GM12878 (cell line): ENCODE results near the gene ASB10. TPM values are rescaled to one million over a fixed set of nuclear protein-coding genes. Genes with fewer than 3 reads are reported as not detected.

ENCODE experiments used
- CEBPZ ChIP-seq: fragments of 150-350 bp; IDR thresholded peaks from 2 replicates; pipeline ENCODE4 v1.6.1; 2016; ENCODE audit warnings: low read depth, low read length
- KDM1A ChIP-seq: fragments of 200-600 bp; sonication (generic); IDR thresholded peaks from 2 replicates; pipeline ENCODE4 v1.6.1; 2016; ENCODE audit warnings: borderline replicate concordance
- MLLT1 ChIP-seq: fragments of 450-650 bp; IDR thresholded peaks from 2 replicates; pipeline ENCODE4 v1.6.1; 2016; ENCODE audit warnings: mild to moderate bottlenecking
- NFYB ChIP-seq: IDR thresholded peaks from 2 replicates; pipeline ENCODE4 v1.6.1; 2011; ENCODE audit warnings: low read depth, mild to moderate bottlenecking, low read length, improper control_type of control experiment, moderate library complexity; ENCODE audit not compliant: insufficient read depth
- SKIL ChIP-seq: fragments of 450-650 bp; IDR thresholded peaks from 2 replicates; pipeline ENCODE4 v1.6.1; 2017; ENCODE audit warnings: mild to moderate bottlenecking, low read depth, inconsistent platforms; ENCODE audit not compliant: poor library complexity, severe bottlenecking
- SMC3 ChIP-seq: IDR thresholded peaks from 2 replicates; pipeline ENCODE4 v1.6.1; 2011; ENCODE audit warnings: low read length, improper control_type of control experiment, borderline replicate concordance
- SRF ChIP-seq, 2 experiments: IDR thresholded peaks; 2 replicates each; pipeline ENCODE4 v1.6.1; 2011; ENCODE audit warnings: low read depth in 2 of 2, low read length in 2 of 2, mild to moderate bottlenecking in 1 of 2, moderate library complexity in 1 of 2
- ZNF622 ChIP-seq: fragments of 450-650 bp; IDR thresholded peaks from 2 replicates; pipeline ENCODE4 v1.6.1; 2017; ENCODE audit warnings: mild to moderate bottlenecking, inconsistent platforms
- polyA plus RNA-seq, 11 experiments: library from polyadenylated mRNA; depleted of rRNA in 4 of 11; unstranded in 6 of 11; stranded (reverse) in 5 of 11; fragments of >200 nt; fragmentation: Nextera tagmentation in 4 of 11; fragmentation: Illumina TruSeq in 1 of 11; extraction: Ambion mirVana in 4 of 11; extraction: Trizol in 1 of 11; gene quantifications; 1 replicate in 1 of 11; 2 replicates in 10 of 11; pipeline versions ENCODE4 v1.2.1 to v1.2.3, GENCODE V29; 2011 to 2016; ENCODE audit warnings: inconsistent platforms in 2 of 11, missing spikeins in 2 of 11, low read depth in 1 of 11
- total RNA-seq, 4 experiments: library from RNA; depleted of rRNA in 3 of 4; stranded (reverse); fragments of >200 nt in 3 of 4; fragmentation: Illumina TruSeq in 1 of 4; extraction: Trizol in 1 of 4; gene quantifications; 2 replicates each; pipeline versions ENCODE4 v1.2.1 to v1.2.3, GENCODE V29; 2013 to 2021
- TF ChIP-seq, protein P1 (sequence below): fragments of 450-650 bp; IDR thresholded peaks from 2 replicates; pipeline ENCODE4 v1.6.1; 2018; ENCODE audit warnings: borderline replicate concordance, mild to moderate bottlenecking; ENCODE audit not compliant: partially characterized antibody
- TF ChIP-seq, protein P2 (sequence below), 3 experiments: IDR thresholded peaks in 2 of 3; conservative IDR thresholded peaks in 1 of 3; 2 replicates each; pipeline ENCODE4 v1.5.1; 2011; ENCODE audit warnings: low read depth in 3 of 3, low read length in 3 of 3, mild to moderate bottlenecking in 3 of 3, control low read depth in 2 of 3, moderate library complexity in 2 of 3, inconsistent platforms in 1 of 3, mixed read lengths in 1 of 3; ENCODE audit not compliant: control insufficient read depth in 2 of 3, insufficient read depth in 1 of 3; ENCODE audit errors: extremely low read depth in 1 of 3
- TF ChIP-seq, protein P3 (sequence below): fragments of 450-650 bp; IDR thresholded peaks from 2 replicates; pipeline ENCODE4 v1.6.1; 2016; ENCODE audit warnings: mild to moderate bottlenecking
- TF ChIP-seq, protein P4 (sequence below): fragments of 150-350 bp; IDR thresholded peaks from 2 replicates; pipeline ENCODE4 v1.6.1; 2014; ENCODE audit warnings: mild to moderate bottlenecking, low read depth, low read length

The ASB10 gene
- total and polyA plus RNA-seq, 10 of the 15 experiments (the other 5 are each of a cell fraction or from before 2014, with no cell fraction given) = not detected

GRCh38 chr7:151172273-151173141 lies 14.5 kb downstream of the ASB10 start (continued):
- TF ChIP-seq, protein P1, sequence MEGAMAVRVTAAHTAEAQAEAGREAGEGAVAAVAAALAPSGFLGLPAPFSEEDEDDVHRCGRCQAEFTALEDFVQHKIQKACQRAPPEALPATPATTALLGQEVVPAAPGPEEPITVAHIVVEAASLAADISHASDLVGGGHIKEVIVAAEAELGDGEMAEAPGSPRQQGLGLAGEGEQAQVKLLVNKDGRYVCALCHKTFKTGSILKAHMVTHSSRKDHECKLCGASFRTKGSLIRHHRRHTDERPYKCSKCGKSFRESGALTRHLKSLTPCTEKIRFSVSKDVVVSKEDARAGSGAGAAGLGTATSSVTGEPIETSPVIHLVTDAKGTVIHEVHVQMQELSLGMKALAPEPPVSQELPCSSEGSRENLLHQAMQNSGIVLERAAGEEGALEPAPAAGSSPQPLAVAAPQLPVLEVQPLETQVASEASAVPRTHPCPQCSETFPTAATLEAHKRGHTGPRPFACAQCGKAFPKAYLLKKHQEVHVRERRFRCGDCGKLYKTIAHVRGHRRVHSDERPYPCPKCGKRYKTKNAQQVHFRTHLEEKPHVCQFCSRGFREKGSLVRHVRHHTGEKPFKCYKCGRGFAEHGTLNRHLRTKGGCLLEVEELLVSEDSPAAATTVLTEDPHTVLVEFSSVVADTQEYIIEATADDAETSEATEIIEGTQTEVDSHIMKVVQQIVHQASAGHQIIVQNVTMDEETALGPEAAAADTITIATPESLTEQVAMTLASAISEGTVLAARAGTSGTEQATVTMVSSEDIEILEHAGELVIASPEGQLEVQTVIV = no peak
- TF ChIP-seq SMC3 (peak; percentile 96), ZNF622 (no peak), SKIL (no peak), CEBPZ (no peak), MLLT1 (no peak), KDM1A (no peak), NFYB (no peak), SRF (IDR thresholded peaks at IDR 0.05; ENCODE audit: low read depth in 2 of 2, low read length in 2 of 2) (no peak)
- TF ChIP-seq, protein P2, sequence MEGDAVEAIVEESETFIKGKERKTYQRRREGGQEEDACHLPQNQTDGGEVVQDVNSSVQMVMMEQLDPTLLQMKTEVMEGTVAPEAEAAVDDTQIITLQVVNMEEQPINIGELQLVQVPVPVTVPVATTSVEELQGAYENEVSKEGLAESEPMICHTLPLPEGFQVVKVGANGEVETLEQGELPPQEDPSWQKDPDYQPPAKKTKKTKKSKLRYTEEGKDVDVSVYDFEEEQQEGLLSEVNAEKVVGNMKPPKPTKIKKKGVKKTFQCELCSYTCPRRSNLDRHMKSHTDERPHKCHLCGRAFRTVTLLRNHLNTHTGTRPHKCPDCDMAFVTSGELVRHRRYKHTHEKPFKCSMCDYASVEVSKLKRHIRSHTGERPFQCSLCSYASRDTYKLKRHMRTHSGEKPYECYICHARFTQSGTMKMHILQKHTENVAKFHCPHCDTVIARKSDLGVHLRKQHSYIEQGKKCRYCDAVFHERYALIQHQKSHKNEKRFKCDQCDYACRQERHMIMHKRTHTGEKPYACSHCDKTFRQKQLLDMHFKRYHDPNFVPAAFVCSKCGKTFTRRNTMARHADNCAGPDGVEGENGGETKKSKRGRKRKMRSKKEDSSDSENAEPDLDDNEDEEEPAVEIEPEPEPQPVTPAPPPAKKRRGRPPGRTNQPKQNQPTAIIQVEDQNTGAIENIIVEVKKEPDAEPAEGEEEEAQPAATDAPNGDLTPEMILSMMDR (IDR thresholded peaks at IDR 0.05 in 2 of 3, conservative IDR thresholded peaks at IDR 0.05 in 1 of 3; ENCODE audit: control insufficient read depth in 2 of 3, extremely low read depth in 1 of 3, insufficient read depth in 1 of 3, low read depth in 3 of 3, low read length in 3 of 3) = peak; percentile 100; a peak in 5 of 6 replicates
- TF ChIP-seq, protein P3, sequence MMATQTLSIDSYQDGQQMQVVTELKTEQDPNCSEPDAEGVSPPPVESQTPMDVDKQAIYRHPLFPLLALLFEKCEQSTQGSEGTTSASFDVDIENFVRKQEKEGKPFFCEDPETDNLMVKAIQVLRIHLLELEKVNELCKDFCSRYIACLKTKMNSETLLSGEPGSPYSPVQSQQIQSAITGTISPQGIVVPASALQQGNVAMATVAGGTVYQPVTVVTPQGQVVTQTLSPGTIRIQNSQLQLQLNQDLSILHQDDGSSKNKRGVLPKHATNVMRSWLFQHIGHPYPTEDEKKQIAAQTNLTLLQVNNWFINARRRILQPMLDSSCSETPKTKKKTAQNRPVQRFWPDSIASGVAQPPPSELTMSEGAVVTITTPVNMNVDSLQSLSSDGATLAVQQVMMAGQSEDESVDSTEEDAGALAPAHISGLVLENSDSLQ = no peak
- TF ChIP-seq, protein P4, sequence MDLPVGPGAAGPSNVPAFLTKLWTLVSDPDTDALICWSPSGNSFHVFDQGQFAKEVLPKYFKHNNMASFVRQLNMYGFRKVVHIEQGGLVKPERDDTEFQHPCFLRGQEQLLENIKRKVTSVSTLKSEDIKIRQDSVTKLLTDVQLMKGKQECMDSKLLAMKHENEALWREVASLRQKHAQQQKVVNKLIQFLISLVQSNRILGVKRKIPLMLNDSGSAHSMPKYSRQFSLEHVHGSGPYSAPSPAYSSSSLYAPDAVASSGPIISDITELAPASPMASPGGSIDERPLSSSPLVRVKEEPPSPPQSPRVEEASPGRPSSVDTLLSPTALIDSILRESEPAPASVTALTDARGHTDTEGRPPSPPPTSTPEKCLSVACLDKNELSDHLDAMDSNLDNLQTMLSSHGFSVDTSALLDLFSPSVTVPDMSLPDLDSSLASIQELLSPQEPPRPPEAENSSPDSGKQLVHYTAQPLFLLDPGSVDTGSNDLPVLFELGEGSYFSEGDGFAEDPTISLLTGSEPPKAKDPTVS = no peak
